Small intestine (tissue), 7 donors: ENCODE measurements around the gene TXN2. TPM values are rescaled to one million over a fixed set of nuclear protein-coding genes. Genes with fewer than 3 reads are reported as not detected.

Experiments used
- DNase-seq, 2 donors: peaks; one replicate each; pipeline versions ENCODE4 v3.0.0 to v3.0.0-alpha.2; 2013
- FAIRE-seq: peaks from 2 replicates; lab custom pipeline; 2012; peaks lifted over from hg19 to GRCh38; lab: Jason Lieb, UNC
- H3K27ac ChIP-seq, 3 donors: one replicate each; pipeline ENCODE4 v1.5.1; 2013; ENCODE audit warnings: low read length in 2 of 3, mild to moderate bottlenecking in 2 of 3, control low read depth in 1 of 3, inconsistent platforms in 1 of 3, low read depth in 1 of 3, moderate library complexity in 1 of 3
- H3K27me3 ChIP-seq, 3 donors: one replicate each; pipeline ENCODE4 v1.6.1; 2013; ENCODE audit warnings: low read length in 3 of 3, inconsistent platforms in 1 of 3; ENCODE audit not compliant: control insufficient read depth in 3 of 3, insufficient read depth in 3 of 3
- H3K36me3 ChIP-seq, 3 donors: one replicate each; pipeline ENCODE4 v1.6.1; 2013; ENCODE audit warnings: low read length in 3 of 3, inconsistent platforms in 1 of 3, low read depth in 1 of 3, mild to moderate bottlenecking in 1 of 3, moderate library complexity in 1 of 3; ENCODE audit not compliant: control insufficient read depth in 3 of 3, insufficient read depth in 2 of 3
- H3K4me1 ChIP-seq, 3 donors: one replicate each; pipeline ENCODE4 v1.6.1; 2013; ENCODE audit warnings: low read length in 2 of 3, inconsistent platforms in 1 of 3, low read depth in 1 of 3, mild to moderate bottlenecking in 1 of 3, moderate library complexity in 1 of 3; ENCODE audit not compliant: control insufficient read depth in 3 of 3, insufficient read depth in 2 of 3
- H3K4me3 ChIP-seq, 3 donors: one replicate each; pipeline ENCODE4 v1.5.1; 2013; ENCODE audit warnings: low read length in 3 of 3, control low read depth in 1 of 3, inconsistent platforms in 1 of 3, low read depth in 1 of 3, mild to moderate bottlenecking in 1 of 3, moderate library complexity in 1 of 3
- H3K9me3 ChIP-seq, 2 donors: one replicate each; pipeline ENCODE4 v1.6.1; 2013; ENCODE audit warnings: low read depth in 1 of 2, low read length in 1 of 2; ENCODE audit not compliant: control insufficient read depth in 2 of 2, insufficient read depth in 1 of 2
- WGBS, 3 donors: extraction: QIAGEN DNeasy Blood & Tissue Kit; methylation state at CpG; one replicate each; pipeline ENCODE4 v1.1.7; 2013; 5-methylcytosine and 5-hydroxymethylcytosine counted together
- polyA plus RNA-seq, 4 donors: library from polyadenylated mRNA; stranded (reverse) in 3 of 4; unstranded in 1 of 4; fragments of 200-250 nt in 3 of 4; fragments of 120-200 nt in 1 of 4; gene quantifications; one replicate each; pipeline versions ENCODE4 v1.2.1 to v1.2.3, GENCODE V29; 2013
- donor health status: healthy with polysubstance abuse.
- donor health status: control.
- donor health status: control.
- donor health status: Bipolar disorder and iron deficiency.
- donor health status: healthy.

Gene TXN2
- polyA plus RNA-seq, 4 donors, result 86.0 to 209 (median 182) TPM

DNA sequence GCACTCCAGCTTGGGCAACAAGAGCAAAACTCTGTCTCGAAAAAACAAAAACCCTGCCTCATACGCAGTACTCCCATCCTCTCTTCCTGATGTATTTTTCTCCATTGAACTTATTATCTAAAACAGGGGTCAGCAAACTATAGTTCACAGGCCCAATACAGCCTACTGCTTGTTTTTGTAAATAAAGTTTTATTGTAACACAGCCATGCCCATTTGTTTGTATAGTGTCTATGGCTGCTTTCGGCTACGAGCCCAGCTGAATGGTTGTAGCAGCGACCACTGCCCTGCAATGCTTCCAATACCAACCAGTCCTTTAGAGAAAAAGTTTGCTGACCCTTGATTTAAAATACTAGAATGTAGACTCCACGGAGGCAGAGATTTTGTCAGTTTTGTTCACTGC is 6.1 kb downstream of the TXN2 start:
- 95 to 97% (median 95%) methylated on average over 6 of the region's 6 CpGs for WGBS, 3 donors
- peaks cover 0 to 4% (median 3%) of the 10 kb centered on the region in 3 donors for H3K4me1 ChIP-seq
- peaks cover 23 to 97% (median 29%) of the 10 kb centered on the region in 3 donors for H3K36me3 ChIP-seq

DNA sequence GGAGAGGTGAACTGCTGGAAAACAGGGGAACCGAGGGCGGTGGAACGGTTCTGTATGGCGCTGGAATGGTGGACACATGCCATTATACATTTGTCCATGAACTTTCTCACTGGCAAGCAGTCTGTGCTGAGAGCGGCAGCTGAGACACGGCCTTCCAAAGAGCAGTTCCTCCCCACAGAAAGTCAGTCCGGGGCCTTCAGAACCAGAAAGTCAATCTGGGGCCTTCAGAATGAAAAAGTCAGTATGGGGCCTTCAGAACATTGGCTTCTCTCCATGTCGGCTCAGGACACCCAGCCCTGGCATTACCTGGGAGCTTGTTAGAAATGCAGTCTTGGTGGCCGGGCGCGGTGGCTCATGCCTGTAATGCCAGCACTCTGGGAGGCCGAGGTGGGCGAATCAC is 8.8 kb downstream of the TXN2 start:
- no peak for FAIRE-seq
- 81 to 87% (median 83%) methylated on average over 13 of the region's 13 CpGs for WGBS, 3 donors
- peaks cover 21 to 93% (median 23%) of the 10 kb centered on the region in 3 donors for H3K36me3 ChIP-seq

More for the DNA sequence above, 6.1 kb downstream of the TXN2 start:
- Histone ChIP-seq H3K27me3 (no peaks in the 10 kb centered on the region), H3K9me3 (no peaks in the 10 kb centered on the region), H3K4me3 (no peak overlapping the region), H3K27ac (no peak overlapping the region)
- DNase-seq, result no peak
- no peak for FAIRE-seq

DNA sequence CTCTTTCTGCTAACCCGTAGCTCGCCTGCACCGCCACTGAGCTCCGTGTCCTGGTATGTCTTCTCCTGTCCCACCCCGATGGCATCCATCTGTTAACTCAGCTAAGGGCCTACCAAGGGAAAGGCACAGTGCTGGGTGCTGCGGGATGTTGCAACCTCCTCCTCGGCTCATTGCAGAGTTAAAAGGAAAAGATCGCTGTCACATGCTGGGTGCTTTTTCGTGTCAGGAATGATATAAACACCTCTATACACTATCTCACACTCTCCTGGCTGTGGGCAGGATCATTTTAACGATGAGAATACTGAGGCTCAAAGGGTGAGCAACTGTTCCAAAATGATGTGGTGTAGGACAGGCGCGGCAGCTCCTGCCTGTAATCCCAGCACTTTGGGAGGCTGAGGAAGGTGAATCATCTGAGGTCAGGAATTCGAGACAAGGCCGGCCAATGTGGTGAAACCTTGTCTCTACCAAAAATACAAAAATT is 10.1 kb downstream of the TXN2 start:
- no peak for FAIRE-seq
- no peak for DNase-seq
- Histone ChIP-seq H3K9me3 (no peaks in the 10 kb centered on the region), H3K4me3 (no peak overlapping the region), H3K27me3 (no peaks in the 10 kb centered on the region), H3K36me3 (peaks cover 21 to 94% (median 23%) of the 10 kb centered on the region in 3 donors), H3K27ac (peak overlapping the region in 2 of 3 donors; percentile 13 to 80), H3K4me1 (peaks cover 0 to 4% (median 0%) of the 10 kb centered on the region in 3 donors)
- 84 to 90% (median 86%) methylated on average over 14 of the region's 14 CpGs for WGBS, 3 donors

More for the DNA sequence above, 8.8 kb downstream of the TXN2 start:
- no peak overlapping the region for H3K4me3 ChIP-seq
- peaks cover 0 to 4% (median 0%) of the 10 kb centered on the region in 3 donors for H3K4me1 ChIP-seq
- peak overlapping the region in 1 of 3 donors; percentile 25 for H3K27ac ChIP-seq
- H3K27me3 ChIP-seq, result no peaks in the 10 kb centered on the region
- H3K9me3 ChIP-seq, result no peaks in the 10 kb centered on the region
- no peak for DNase-seq

DNA sequence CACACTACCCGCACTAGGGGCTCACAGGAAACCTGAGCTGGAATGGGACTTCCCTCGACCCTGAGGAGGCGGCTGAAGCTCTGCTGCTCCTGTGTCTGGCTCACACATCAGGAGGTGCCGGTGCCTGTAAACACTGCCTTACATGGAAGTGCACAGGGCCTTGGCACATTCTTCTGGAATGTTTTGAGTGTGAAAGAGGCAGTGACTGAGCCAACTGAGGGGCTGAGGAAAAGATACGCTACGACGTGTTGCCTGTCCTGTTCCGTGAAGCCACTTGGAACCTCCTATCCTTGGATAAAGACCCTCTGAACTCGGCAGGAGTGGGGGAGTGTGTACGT is 10.5 kb downstream of the TXN2 start:
- H3K9me3 ChIP-seq, result no peaks in the 10 kb centered on the region
- no peak for FAIRE-seq
- H3K27me3 ChIP-seq, result no peaks in the 10 kb centered on the region
- H3K4me1 ChIP-seq, result peaks cover 0 to 6% (median 0%) of the 10 kb centered on the region in 3 donors
- H3K27ac ChIP-seq, result peak overlapping the region in 2 of 3 donors; percentile 13 to 80
- H3K4me3 ChIP-seq, result no peak overlapping the region
- H3K36me3 ChIP-seq, result peaks cover 21 to 94% (median 22%) of the 10 kb centered on the region in 3 donors
- DNase-seq, result no peak
- 69 to 85% (median 77%) methylated on average over 10 of the region's 10 CpGs for WGBS, 3 donors

DNA sequence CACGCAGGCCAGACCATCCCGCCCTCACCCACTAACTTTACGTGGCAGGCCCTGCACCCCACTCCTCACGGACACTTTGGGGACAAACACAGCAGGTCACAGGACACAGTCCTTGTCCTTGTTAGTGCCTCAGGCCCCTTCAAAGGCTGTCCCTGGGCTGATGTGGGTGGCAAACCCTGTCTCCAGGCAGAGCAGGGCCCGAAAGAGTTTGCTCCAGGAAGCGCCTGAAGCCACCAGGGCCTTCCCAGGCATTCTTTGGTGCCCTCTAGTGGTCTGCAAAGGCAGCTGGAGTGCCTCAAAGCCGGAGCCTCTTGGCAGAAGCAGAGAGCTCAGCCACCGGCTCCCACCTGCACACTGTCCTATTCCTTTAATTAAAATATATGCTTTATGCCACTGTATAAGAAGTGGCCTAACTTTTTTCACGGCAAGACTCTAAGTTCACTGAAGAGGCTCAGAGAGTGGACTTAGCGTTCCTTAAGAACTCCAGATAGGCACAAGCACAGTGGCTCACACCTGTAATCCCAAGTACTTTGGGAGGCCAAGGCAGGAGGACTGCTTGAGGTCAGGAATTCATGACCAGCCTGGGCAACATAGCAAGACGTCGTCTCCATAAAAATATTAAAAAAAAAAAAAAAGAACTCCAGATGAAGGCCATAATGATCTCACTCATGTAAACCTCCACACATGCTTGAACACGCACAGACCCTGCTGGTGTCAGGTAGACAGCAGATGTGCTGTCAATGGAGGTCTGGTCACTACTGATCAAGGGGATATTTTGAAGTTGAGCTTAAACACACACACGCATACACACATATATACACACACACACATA is 11.1 kb downstream of the TXN2 start:
- Histone ChIP-seq H3K9me3 (no peaks in the 10 kb centered on the region), H3K36me3 (peaks cover 15 to 94% (median 16%) of the 10 kb centered on the region in 3 donors), H3K27me3 (no peaks in the 10 kb centered on the region), H3K4me3 (no peak overlapping the region), H3K27ac (peak overlapping the region; percentile 17 to 80 (median 40)), H3K4me1 (peaks cover 0 to 12% (median 0%) of the 10 kb centered on the region in 3 donors)
- WGBS, 3 donors, result 41 to 46% (median 41%) methylated on average over 14 of the region's 14 CpGs
- DNase-seq, result peak; percentile 86 to 89
- FAIRE-seq, result no peak

DNA sequence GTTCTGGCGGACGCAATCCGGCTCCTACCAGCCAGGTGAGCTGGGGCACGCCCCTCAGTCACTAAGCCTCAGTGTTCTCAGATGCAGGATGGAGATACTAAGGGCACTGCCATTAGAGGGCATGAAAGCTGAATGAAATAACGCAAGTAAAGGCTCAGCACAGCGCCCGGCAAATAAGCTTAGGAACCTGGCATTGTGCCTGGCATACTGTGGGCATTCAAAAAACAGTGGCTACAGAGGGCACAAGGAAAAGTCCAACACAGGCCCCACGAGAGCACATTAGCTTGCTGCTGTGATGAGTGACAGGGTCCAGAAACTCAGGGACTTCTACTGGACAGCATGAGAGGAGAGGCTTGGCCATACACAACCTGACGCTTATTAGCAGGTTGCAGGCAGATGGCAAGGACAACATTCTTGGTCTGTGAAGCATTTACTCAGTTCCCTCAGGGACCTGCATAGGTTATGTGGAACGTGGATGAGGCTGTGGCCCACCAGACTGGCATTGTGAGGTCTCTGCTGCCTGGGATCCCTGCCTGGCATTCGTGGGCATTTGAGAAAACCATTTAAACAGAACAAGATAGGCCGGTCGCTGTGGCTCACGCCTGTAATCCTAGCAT is 12.2 kb downstream of the TXN2 start:
- 81 to 87% (median 85%) methylated on average over 14 of the region's 14 CpGs for WGBS, 3 donors
- H3K36me3 ChIP-seq, result peaks cover 12 to 88% (median 13%) of the 10 kb centered on the region in 3 donors
- no peak for FAIRE-seq

DNA sequence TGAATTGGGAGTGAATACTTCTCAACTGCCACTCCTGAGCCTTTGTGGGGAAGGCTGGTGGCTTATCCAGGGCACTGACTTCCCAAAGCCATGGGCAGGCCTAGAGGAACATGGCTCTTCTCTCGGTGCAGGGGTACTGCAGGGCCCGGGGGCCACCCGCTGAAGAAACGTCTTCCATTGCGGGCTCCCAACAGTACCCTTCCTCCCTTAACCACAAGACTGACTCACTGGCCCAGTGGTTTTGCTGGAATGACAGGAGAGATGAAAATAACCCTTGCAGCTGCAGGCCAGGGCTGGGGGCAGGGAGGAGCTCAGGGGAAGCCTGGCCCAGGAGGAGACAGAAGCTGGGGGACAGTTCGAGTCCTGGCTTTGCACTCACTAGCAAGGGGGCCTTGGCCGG is 13.5 kb downstream of the TXN2 start:
- Histone ChIP-seq H3K27me3 (no peaks in the 10 kb centered on the region), H3K4me3 (no peak overlapping the region), H3K27ac (peak overlapping the region in 2 of 3 donors; percentile 3 to 82), H3K9me3 (no peaks in the 10 kb centered on the region), H3K4me1 (peaks cover 0 to 16% (median 0%) of the 10 kb centered on the region in 3 donors), H3K36me3 (peaks cover 5 to 76% (median 8%) of the 10 kb centered on the region in 3 donors)
- no peak for FAIRE-seq
- no peak for DNase-seq
- 72 to 88% (median 85%) methylated on average over 7 of the region's 7 CpGs for WGBS, 3 donors

More for the DNA sequence above, 12.2 kb downstream of the TXN2 start:
- no peak for DNase-seq
- H3K4me3 ChIP-seq, result no peak overlapping the region
- peak overlapping the region in 1 of 3 donors; percentile 22 for H3K27ac ChIP-seq
- H3K9me3 ChIP-seq, result no peaks in the 10 kb centered on the region
- H3K4me1 ChIP-seq, result peaks cover 0 to 16% (median 0%) of the 10 kb centered on the region in 3 donors
- no peaks in the 10 kb centered on the region for H3K27me3 ChIP-seq

DNA sequence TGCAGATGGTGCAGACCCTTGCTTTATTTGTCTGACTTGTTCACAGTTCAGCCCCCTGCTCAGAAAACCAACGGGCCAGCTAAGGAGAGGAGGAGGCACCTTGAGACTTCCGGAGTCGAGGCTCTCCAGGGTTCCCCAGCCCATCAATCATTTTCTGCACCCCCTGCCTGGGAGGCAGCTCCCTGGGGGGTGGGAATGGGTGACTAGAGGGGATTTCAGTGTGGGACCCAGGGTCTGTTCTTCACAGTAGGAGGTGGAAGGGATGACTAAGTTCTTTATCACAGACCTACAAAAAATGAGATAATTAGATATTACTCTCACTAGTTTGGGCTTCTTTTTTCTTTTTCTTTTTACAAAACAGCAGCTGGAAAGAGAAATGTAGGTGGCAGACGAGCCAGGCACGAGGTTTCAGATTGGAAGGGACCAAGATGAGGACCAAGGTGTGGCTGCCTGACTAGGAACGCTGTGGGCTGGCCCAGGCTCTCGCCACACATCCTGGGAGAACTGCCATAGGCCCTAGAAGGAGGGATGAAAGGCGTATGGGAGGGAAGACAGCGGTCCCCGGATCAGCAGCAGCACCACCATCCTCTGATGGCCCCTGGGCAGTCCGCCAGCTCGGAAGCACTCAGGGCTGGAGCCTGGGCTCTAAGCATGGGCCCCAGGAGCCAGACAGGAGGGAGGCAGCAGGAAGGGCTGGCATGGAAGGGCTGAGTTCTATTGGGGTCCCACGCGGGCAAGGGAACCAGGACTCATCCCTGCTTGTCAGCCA is 14.2 kb downstream of the TXN2 start:
- Histone ChIP-seq H3K27ac (peak overlapping the region in 2 of 3 donors; percentile 3 to 82), H3K4me3 (no peak overlapping the region), H3K4me1 (peaks cover 0 to 20% (median 0%) of the 10 kb centered on the region in 3 donors), H3K36me3 (peaks cover 0 to 68% (median 4%) of the 10 kb centered on the region in 3 donors), H3K27me3 (no peaks in the 10 kb centered on the region), H3K9me3 (no peaks in the 10 kb centered on the region)
- WGBS, 3 donors, result 64 to 77% (median 72%) methylated on average over 14 of the region's 14 CpGs
- FAIRE-seq, result no peak
- no peak for DNase-seq
